T-helper 1 cell treated with Interleukin-12 subunit alpha and Interleukin-12 subunit beta and Interleukin-4 antibody, amounts not matched to agents 30 ng/mL and 1 ng/mL, for 36 hours (primary cell): ENCODE measurements around the gene ARHGEF39. TPM values are rescaled to one million over a fixed set of nuclear protein-coding genes. Genes with fewer than 3 reads are reported as not detected.
"Not testable (repeated sequence)": the region's sequence is repeated elsewhere in the genome, so short reads cannot be mapped to it uniquely, and the experiment has no call there.

ENCODE experiments used
- intact Hi-C: fragments of 100-400 bp; cut with micrococcal nuclease; formaldehyde crosslinking; loops from one replicate; pipeline ENCODE4 v1.15.1; 2024
- total RNA-seq: library from RNA; stranded (reverse); gene quantifications from 2 replicates; pipeline ENCODE4 v1.2.3, GENCODE V29; 2022

Gene ARHGEF39
- total RNA-seq, 1 donor from 2014 or later: 8.7 TPM

GRCh38 chr9:35629597-35629996, 35.4 kb downstream of the ARHGEF39 start:
- intact Hi-C loops: no loop called here

- intact Hi-C loops: no loop called here
Observed at GRCh38 chr9:35628389-35628991, 36.5 kb downstream of the ARHGEF39 start.

GRCh38 chr9:35627575-35627974, 37.4 kb downstream of the ARHGEF39 start:
- intact Hi-C loops: no loop called here

- intact Hi-C loops: loop anchor here (1.0 kb wide), 1 partner anchor 15 kb away; no protein-coding TSS in a partner anchor
Observed at GRCh38 chr9:35619800-35620158, 45.2 kb downstream of the ARHGEF39 start.

- intact Hi-C loops: loop anchor here (1.0 kb wide), 1 partner anchor 15 kb away; no protein-coding TSS in a partner anchor
Observed at GRCh38 chr9:35618854-35619799, 45.9 kb downstream of the ARHGEF39 start.

DNA sequence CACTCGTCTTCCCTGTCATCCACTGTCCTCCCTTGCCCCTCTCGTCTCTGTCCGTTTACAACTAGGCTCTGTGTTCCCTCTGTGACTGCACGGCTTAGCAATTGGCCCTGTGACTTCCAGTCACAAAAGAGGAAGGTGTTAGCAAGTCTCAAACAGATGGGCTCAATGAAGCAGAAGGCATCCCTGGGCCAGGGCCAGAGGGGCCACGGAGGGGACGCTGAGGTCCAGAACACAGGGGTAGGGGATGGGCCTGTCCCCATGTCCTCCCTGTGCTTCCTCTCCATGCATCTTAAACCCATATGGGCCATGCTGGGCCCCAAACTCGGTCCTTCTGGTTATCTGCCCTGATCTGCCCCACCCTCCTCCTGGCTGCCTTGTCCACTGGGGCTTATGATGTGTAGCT, 46.7 kb downstream of the ARHGEF39 start, which contains the start of gene CD72:
Gene CD72, minus strand, starts transcription at position 89 of the 403 bp plus-strand sequence. CDS start 110 bp downstream, outside the sequence.
- intact Hi-C loops: no loop called here

GRCh38 chr9:35617548-35617947, 47.4 kb downstream of the ARHGEF39 start:
- intact Hi-C loops: loop anchor here (1.0 kb wide), 2 partner anchors 29 to 40 kb away; no protein-coding TSS in a partner anchor

DNA sequence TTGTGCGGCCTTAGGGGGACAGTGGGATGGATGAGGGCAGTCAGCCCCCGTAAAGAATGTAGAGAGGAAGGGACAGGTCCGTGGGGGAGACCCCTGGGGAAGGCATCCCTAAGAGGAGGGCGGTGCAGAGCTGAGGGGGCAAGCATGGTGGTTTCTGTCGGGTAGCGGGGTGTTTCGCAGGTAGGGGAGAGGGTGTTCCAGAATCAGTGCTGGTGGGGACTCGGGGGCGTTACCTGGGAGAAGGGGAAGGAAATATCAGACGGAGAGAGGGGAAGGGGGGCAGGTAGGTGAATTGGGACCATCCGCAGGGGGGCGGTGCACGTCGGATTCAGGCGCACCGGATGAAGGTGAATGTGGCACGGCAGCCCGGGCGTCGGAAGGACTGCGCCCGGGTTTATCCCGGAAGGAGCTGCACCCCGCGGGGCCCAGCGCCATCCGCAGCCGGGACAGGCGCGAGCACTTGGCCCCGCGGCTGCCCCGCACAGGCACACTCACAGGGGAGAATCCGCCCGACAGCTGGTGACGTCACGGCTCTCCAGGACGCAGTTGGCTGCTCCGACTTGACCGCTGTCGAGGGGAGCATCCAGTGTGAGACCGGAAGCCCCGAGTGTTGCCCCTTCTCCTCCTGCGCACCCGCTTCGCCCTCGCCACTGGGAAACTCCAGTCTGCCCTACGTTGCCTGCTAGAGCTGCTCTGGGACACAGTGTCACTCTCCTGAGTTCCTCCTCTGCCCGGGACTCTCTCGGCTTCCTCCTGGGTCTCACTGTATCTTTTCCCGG, 48.1 kb downstream of the ARHGEF39 start:
- intact Hi-C loops: loop anchor here (1.0 kb wide), 2 partner anchors 29 to 40 kb away; no protein-coding TSS in a partner anchor

GRCh38 chr9:35615981-35616680, 48.9 kb downstream of the ARHGEF39 start:
- intact Hi-C loops: no loop called here

- intact Hi-C loops: no loop called here
Observed at GRCh38 chr9:35612843-35613242, 52.2 kb downstream of the ARHGEF39 start.

DNA sequence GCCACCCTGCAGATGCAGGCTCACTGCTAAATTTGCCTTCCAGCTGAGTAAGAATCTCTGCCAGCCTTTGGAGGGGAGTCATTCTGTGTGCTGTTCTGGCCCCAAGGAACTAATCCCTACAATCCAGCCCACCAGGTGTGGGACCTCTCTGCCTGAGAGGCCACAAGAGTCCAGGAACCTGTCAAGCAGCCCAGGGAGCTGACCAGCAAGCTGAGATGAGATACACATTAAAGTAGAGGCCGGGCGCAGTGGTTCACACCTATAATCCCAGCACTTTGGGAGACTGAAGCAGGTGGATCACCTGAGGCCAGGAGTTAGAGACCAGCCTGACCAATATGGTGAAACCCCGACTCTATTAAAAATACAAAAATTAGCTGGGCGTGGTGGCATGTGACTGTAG, 52.9 kb downstream of the ARHGEF39 start:
- intact Hi-C loops: not testable (repeated sequence)

DNA sequence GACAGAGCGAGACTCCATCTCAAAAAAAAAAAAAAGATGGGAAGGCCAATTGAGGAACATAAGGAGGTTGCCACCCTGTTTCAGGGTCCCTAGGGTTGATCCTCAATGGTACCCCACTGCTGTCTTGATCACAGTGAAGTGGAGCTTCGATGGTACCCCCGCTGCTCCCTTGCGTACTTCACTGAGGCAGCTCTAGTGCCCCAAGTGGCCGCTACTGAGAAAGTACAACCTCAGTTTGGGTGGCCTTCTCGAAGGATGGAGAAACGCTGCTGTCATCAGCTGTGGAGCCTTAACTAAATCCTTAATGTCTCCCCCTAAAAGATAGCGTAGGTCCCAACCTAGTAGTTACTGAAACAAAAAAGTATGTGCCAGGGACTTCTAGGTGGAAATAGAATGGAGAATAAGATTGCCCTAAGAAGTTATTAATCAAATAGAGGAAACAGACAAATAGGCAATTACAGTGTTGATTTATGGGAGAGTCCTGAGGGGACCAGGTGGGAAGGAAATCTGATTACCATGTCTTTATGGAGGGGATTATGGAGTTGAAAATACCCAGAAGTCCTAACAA, 53.7 kb downstream of the ARHGEF39 start:
- intact Hi-C loops: no loop called here

DNA sequence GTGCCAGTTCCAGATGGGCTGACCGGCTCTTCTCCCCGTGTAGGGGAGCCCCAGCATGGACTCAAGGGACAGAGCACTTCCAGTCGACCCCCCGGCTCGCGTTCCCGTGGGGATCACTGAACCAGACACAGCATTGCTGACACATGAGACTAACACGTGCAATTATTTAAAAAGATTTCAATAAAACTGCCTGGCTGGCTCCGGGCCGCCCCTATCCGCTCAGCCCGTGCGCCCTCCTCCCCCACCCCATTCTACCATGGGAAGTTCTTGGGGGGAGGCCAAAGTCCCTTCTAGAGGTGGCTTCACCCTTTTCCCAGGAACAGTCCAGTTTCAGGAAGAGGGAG, 55.2 kb downstream of the ARHGEF39 start:
- intact Hi-C loops: no loop called here

Other genes with a start within 250 kb of the ARHGEF39 start
- 3.6 and 3.8 TPM in 2 replicates for gene RUSC2, start 175.1 kb downstream of the ARHGEF39 start, total RNA-seq
- 32.6 and 37.1 TPM in 2 replicates for gene TESK1, start 59.9 kb downstream of the ARHGEF39 start, total RNA-seq
- 6.9 and 7.6 TPM in 2 replicates for gene CD72, start 46.8 kb downstream of the ARHGEF39 start, total RNA-seq
- gene SIT1, start 14.3 kb downstream of the ARHGEF39 start, total RNA-seq: 218 and 222 TPM in 2 replicates
- gene RMRP, start 7.2 kb downstream of the ARHGEF39 start, total RNA-seq: 4,811 and 5,239 TPM in 2 replicates
- gene CCDC107, start 6.9 kb downstream of the ARHGEF39 start, total RNA-seq: 29.0 and 32.1 TPM in 2 replicates
- 0.15 TPM in 1 of 2 replicates, not detected in the other for gene CA9, start 8.7 kb upstream of the ARHGEF39 start, total RNA-seq
- gene TPM2, start 24.7 kb upstream of the ARHGEF39 start, total RNA-seq: 4.6 and 9.9 TPM in 2 replicates
- gene TLN1, start 67.0 kb upstream of the ARHGEF39 start, total RNA-seq: 378 and 380 TPM in 2 replicates
- 22.9 and 24.0 TPM in 2 replicates for gene CREB3, start 67.5 kb upstream of the ARHGEF39 start, total RNA-seq
- 61.0 and 63.1 TPM in 2 replicates for gene GBA2, start 84.0 kb upstream of the ARHGEF39 start, total RNA-seq
- 26.3 and 26.5 TPM in 2 replicates for gene RGP1, start 84.1 kb upstream of the ARHGEF39 start, total RNA-seq
- gene MSMP, start 89.1 kb upstream of the ARHGEF39 start, total RNA-seq: not detected in 2 replicates
- 10.4 and 12.0 TPM in 2 replicates for gene NPR2, start 126.4 kb upstream of the ARHGEF39 start, total RNA-seq
- 0.90 and 0.96 TPM in 2 replicates for gene SPAG8, start 147.1 kb upstream of the ARHGEF39 start, total RNA-seq
- 50.5 and 51.0 TPM in 2 replicates for gene HINT2, start 149.8 kb upstream of the ARHGEF39 start, total RNA-seq
- not detected in 2 replicates for gene FAM221B, start 163.5 kb upstream of the ARHGEF39 start, total RNA-seq
- gene TMEM8B, start 164.0 kb upstream of the ARHGEF39 start, total RNA-seq: 1.7 and 2.5 TPM in 2 replicates
- not detected in 2 replicates for gene OR13J1, start 205.2 kb upstream of the ARHGEF39 start, total RNA-seq
- not detected in 2 replicates for gene HRCT1, start 241.0 kb upstream of the ARHGEF39 start, total RNA-seq
- not detected in 2 replicates for gene SPAAR, start 244.3 kb upstream of the ARHGEF39 start, total RNA-seq